Cerebellar cortex (tissue), 1 donor: ENCODE results near the gene FPR2.
"Not testable (repeated sequence)": the region's sequence is repeated elsewhere in the genome, so short reads cannot be mapped to it uniquely, and the experiment has no call there.

Experiments used
- DNase-seq: peaks from one replicate; pipeline ENCODE4 v3.0.0-alpha.2; 2015; ENCODE audit warnings: low spot score

FPR2 gene

DNA sequence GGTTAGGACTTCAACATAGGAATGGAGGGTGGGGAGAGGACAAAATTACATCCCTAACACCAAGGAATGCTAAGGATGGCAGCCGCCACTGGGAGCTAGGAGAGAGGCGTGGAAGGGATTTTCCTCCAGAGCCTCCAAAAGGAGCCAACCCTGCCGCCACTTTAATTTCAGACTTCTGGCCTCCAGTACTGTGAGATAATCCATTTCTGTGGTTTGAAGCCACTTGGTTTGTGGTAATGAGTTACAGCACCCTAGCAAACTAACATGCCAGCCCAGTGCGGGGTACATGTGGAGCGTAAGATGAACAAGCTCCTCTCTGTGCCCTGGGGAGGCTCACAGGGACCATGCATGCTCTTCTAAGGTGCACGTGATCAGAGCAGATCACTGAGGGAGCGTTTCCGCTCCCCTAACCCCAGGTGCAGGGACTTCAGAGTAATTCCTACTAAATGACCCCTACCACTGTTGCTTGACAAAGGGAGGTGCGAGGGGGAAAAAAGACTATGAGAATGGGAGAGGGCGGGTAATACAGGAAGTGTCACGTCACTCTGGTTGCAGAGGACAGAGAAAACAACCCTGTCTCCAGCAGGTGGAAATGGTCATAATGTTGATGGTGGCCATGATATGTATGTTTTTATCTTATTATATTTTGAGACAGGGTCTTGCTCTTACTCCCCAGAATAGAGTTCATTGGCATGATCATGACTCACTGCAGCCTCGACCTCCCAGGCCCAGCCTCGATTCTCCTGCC, 21.3 kb upstream of the FPR2 start:
- DNase-seq: no peak

DNA sequence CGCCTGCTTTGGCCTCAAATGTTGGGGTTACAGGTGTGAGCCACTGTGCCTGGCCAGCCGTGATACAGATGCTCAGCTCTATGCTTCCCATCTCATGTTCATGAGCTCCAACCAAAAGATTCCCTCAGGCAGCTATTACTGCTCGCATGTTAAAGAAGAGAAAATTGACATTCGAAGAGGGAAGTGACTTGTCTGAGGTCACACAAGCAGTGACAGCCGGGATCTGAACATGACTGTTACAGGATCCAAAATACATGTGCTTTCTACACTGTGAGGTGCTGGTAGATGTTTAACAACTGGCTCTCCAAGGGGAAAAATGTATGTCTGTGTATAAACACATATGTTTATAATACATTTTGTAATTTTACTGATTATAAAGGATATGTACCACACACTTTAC, 20.6 kb upstream of the FPR2 start:
- DNase-seq: no peak

DNA sequence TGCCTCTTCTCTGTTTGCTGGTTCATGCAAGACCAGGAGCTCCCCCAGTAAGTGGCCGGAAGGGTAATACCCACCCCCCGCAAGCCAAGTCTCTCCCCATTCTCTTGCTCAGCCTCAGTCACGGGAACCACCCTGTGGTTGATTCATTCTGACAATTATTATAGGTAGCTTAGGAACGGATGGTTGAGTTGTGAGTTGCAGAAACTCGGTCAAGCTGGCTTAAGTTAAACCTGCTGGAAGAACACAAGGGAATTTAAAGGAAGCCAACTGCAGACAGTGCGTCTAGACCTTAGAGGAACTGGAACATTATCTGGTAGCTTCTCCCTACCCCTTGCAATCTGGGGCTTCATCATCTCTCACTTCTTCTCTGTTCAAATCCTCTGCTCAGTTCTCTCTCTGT, 18.2 kb upstream of the FPR2 start:
- DNase-seq: no peak

DNA sequence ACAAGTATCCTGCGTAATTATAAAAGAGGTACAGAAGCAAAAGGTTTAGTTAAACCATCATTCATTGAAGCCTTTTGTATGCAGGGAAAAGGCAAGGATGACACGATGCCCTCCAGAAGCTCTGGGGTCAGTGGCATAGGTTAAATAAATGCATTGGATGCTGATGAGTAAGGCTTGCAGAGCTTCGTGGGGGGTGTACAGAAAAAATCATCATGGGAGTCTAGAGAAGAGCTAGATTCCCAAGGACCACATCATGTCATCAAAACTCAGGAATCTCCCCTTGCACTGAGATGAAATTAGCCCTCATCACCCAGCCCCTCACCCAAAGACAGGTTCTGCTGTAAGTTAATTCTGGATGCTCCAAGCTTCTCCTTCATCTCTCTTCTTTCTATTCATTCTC, 17.6 kb upstream of the FPR2 start:
- no peak for DNase-seq

DNA sequence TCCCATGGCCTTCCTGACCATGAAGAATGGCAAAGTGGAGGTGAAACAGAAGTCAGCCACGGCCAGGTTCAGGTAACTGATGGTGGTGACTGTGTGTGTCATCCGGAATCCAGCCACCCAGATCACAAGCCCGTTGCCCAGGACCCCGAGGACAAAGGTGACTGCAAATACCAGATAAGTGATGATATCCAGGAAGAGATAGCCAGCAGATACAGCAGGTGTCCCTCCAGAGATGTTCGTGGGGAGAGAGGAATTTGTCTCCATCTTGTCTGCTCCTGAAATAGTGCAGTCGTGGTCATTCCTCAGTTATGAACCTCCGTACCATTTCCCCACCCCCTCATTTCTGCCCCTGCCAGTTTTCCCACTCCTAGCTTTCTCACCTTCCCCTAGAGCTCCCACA, 14.2 kb upstream of the FPR2 start:
- no peak for DNase-seq

DNA sequence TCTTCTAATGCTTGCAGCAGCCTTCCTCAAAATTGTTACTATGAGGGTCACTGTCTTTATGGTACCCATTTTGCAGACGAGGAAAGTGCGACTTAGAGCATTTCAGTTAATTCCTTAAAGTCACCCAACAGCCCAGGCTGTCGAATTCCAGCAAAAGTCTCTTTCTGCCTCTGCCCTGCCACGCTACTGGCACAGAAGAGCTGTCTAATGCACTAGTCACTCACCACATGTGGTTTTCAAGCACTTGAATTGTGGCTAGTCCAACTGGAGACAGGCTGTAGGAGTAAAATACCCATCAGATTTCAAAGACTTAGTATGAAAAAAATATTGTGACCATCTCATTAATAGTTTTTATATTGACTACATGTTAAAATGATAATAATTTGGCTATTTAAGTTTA, 11.0 kb upstream of the FPR2 start:
- no peak for DNase-seq

DNA sequence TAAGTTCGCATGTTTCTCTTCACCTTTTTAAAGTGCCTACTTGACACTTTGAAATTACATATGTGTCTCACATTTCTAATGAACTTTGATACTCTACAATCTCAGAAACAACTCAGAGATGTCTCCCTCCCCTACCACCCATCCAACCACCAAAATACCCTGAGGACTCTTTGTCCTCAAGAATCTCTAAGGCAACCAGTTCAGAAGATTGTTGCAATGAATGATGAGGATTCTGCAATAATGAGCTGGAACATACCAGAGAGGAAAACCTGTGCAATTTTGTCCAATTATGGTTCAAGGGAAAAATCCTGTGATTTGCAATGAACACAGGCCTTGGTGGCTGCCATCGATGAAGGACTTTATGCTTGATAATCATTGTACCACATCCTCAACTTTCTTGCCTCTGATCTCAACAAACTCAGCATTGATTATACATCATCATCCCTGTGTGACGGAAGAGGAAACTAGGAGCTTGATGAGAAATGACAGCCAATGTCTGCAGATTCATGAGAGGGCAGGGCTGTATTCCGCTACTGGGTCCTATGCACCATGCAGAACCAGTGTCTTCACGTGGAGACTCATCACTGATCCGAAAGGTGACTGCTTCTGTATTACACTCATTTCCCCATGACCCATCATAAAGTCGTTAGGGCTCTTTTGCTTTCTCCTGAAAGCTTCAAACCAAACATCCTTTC, 10.4 kb upstream of the FPR2 start:
- DNase-seq: no peak

DNA sequence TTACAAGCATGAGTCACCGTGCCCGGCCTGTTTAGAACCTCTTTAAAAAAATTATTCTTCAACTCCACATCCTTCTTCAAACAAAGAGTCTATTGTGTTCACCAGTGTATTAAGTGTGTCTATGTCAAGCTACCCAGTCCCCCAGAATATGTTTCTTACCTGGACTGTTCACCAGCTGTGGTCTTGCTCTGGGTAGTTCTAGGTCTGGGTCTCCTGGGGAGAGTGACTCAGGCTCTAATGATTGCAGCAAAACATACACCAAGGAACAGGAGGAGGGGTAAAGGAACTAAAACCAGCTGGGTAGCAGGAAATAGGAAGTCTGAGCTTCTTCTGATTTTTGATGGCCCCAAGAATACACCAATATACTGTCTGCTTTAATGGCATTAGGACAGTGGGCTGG, 9.3 kb upstream of the FPR2 start, which contains the start of gene FPR1:
FPR1 (minus strand) TSS at position 224 of the 400 bp plus-strand sequence. CDS start 4,884 bp downstream, outside the sequence.
- no peak for DNase-seq

DNA sequence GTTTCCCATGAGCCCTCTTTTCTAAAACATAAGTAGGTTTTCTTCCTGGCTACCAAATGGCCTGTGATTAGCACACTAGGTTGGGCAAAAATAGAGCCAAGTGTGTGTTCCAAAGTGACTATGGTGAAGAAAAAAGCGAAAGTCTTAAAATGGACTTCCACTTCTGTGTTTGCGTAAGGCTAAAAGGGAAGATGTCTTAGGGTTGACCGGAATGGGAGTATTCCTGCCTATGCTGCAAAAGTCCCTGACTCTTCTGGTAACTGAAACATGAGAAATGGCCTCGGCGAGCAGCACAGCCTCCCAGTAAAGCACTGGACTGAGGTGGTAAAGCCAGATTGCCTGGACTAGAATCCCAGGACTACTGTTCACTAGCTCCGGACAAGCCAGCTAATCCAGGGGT, 6.9 kb upstream of the FPR2 start:
- no peak for DNase-seq

DNA sequence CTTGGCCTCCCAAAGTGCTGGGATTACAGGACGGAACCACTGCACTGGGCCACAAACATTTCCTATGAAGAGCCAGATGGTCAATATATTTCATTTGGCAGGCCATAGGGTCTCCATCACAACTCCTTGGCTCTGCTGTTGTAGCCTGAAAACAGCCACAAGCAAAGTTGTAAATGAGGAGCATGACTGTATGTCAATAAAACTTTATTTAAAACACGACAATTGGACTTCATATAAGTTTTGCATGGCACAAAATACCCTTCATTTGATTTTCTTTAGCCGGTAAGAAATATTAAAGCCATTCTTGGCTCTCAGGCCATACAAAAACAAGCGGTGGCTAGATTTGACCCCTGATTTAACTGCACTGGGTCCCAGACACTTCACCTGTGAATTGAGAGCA, 6.2 kb upstream of the FPR2 start:
- no peak for DNase-seq

DNA sequence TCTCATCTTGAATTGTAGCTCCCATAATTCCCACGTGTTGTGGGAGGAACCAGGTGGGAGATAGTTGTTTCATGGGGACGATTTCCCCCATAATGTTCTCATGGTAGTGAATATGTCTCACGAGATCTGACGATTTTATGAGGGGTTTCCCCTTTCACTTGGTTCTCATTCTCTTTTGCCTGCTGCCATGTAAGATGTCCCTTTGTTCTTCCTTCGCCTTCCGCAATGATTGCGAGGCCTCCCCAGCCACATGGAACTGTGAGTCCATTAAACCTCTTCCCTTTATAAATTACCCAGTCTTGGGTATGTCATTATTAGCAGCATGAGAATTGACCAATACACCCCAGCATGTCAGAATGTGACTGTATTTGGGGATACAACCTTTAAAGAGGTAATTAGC, 5.4 kb upstream of the FPR2 start:
- no peak for DNase-seq

DNA sequence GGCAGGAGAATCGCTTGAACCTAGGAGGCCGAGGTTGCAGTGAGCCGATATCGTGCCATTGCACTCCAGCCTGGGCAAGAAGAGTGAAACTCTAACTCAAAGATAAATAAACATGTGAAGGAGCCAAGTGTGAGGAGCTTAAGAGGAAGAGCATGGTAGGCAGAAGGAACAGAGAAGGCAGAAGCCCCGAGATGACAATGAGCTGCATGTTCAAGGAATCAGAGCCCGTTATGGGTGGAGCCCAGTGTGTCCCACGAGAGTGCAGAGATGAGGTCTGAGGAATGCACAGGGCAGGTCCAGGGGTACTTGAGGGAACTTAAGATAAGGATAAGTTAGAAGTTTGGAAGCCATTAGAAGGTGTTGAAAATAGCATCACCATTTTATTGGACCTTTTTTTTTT, 716 bp downstream of the FPR2 start:
- no peak for DNase-seq

DNA sequence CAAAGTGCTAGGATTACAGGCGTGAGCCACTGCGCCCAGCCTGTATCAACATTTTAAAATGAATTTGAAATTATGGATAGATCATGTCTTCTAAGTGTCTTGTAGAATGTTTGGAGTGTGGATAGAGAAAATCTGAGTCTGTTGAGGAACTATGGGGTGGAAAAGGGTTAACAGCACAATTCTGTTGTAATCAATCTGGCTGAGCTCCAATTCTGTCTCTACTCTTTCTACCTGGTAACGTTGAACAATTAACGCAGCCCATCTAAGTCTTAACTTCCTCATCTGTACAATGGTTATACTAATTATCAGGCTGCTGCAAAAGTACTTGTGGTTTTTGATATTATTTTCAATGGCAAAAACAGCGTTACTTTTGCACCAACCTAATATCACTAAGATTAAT, 4.1 kb downstream of the FPR2 start:
- no peak for DNase-seq

DNA sequence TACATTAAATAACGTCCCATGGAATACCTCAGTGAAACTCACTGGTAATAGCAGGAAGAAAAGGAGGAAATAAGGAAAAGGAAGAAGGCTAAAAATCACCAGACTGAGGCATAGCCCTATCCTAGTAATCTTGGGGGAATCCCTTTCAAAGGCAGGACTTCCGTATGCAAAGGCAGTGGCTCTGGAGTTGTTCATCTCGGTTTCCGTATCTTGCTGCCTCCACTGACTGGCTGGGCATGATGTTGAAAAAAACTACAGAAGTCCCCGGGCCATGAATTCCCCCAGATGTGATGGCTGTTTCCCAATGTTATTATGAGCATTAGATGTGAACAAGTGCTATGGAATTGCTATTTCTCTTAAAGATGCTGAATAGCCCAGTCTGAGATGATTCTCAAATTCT, 5.5 kb downstream of the FPR2 start:
- DNase-seq: no peak

DNA sequence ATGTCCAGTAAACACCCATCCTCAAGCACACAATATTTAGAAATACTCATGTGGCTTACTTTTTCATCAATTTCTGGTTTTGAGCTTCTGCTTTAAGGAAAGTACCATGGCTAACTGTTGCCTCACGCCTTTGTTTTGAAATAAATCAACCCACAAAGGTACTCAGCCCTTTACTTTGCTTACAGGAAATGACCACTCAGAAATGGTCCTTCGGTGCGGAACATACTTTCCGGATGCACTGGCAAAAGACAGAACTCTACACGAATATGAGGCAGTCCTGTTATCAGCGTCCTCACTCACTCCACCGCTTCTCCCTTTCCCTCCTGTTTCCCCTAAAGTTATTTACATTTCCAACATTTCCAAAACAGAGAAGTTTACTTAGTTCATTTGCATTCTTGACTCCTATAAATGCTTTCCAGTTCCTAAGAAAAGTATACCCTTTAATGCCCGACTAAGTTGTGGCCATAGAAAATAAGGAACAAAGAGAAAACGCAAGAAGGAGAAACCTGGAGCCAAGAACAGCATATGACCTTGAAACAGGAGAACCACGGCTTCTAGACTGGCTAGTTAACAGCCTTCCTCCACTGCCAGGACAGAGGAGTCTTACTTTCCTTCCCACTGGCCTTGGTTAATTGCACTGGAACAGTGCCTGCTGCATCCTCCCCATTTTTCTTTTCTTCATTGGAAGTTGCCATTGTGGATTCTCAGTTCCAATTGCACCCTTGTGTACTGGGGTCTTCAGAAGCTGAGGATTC, 10.6 kb downstream of the FPR2 start:
- DNase-seq: no peak

DNA sequence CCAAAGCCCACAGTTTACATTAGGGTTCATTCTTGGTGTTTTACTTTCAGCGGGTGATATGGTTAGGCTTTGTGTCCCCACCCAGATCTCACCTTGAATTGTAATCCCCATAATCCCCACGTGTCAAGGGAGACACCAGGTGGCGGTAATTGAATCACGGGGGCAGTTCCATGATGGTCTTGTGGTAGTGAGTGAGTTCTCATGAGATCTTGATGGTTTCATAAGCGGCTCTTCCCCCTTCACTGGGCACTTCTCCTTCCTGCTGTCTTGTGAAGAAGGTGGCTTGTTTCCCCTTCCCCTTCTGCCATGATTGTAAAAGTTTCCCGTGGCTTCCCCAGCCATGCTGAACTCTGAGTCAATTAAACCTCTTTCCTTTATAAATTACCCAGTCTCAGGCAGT, 12.0 kb downstream of the FPR2 start:
- no peak for DNase-seq

DNA sequence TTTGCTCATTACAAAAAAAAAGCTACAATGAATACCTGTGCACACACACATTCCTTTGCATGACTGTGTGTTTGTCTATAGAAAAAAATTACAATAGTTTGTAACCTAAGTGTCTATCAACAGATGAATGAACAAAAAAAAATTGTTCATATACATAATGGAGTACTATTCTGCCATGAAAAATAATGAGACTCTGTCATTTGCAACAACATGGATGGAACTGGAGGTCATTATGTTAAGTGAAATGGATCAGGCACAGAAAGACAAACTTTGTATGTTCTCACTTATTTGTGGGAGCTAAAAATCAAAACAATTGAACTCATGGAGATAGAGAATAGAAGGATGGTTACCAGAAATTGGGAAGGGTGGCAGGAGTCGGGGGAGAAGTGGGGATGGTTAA, 15.6 kb downstream of the FPR2 start:
- DNase-seq: not testable (repeated sequence)

DNA sequence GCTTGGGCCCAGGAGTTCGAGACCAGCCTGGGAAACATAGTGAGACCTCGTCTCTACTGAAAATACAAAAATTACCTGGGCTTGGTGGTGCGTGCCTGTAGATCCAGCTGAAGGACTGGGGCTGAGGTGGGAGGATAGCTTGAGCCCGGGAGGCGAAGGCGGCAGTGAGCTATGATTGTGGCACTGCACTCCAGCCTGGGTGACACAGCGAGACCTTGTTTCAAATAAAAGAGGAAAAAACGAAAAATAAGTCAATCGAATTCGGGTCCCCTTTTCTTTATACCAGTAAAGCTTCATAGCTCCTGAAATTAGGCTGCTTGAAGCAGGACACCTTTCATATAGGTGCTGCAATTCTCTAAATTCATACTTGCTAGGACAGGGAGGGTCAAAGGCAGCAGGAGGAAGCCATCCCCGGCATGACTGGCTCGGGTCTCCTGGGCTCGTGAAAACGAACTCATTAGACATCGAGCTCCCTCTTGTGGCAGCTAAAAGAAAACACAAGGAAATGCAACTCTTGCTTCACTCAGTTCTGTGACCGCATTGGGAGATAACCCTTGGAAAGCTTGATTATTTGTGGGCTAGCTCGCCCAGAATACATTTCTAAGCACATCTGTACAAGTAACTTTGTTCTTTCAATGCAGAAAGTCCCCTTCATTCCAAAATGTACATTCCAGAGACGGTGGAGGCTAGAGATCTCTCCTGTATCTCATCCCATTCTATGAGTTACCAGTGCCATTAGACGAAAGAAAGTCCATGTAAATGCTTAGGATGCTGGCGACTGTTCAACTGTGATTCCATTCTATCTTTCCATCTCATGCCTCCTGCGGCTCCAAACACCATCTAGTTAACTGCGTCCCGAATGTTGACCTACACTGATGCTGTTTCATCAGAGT, 16.8 kb downstream of the FPR2 start:
- DNase-seq: peak; percentile 89

DNA sequence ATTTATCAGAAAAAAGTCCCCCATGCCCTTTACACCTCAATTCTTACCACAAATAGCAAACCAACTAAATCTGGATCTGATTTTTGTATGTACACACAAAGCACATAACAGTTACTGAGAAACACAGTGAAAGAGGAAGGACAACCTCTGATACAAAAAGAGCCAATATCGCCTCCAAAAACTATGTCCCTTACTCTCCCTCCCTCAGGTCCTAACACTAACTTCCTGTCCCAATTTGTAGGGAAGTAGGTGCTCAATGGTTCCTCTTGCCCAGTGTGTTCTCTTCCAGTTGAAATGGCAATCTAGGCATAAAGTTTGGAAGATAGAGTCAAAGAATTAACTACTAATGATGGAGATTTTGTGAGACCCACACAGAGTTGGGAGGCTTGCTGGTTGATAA, 18.2 kb downstream of the FPR2 start:
- DNase-seq: no peak

DNA sequence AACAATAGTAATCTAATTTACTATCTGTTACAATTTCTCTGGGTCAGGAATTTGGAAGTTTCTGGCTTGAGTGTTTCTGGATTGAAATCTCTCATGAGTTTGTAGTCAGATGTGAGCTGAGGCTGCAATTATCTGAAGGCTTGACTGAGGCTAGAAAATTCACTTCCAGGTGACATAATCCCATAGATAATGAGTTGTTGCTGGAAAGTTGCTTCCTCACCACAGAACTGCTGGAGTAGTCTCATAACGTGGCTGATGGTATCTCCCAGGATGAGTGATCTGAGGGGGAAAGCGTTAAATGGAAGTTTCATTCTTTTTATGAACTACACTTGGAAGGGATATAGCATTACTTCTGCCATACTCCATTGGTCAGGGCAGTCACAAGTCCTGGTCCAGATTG, 18.7 kb downstream of the FPR2 start:
- DNase-seq: no peak

DNA sequence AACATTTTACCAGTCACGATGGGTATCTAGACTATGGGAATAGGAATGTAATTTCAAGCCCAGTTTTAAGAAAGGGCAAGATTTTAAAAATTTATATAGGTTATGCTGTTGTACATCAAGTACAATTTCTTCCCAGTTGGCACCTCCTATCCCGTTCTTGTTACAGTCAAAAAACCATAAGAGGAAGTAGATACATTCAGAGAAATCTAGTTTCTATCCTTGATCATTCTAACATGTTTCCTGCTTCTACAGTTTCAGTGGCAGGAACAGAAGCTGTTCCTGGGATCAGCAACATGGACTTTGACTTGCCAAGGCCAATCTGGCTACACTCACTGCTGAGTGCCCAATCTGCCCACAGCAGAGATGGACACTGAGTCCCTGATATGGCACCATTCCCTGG, 19.3 kb downstream of the FPR2 start:
- DNase-seq: no peak

DNA sequence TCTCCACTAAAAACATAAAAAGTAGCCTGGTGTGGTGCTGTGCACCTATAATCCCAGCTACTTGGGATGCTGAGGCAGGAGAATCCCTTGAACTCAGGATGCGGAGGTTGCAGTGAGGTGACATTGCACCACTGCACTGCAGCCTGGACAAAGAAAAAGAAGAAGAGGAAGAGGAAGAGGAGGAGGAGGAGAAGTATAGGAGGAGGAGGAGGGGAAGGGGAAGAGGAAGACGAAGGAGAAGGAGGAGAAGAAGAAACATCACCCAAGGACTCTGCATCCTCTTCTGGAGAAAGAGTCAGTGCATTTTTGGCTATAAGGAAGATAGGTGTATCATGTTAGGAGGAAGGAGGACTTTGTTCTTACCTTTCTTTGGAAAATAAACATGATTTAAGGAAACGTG, 21.0 kb downstream of the FPR2 start:
- no peak for DNase-seq
